ENCODE measurements around the gene ADARB2. TPM values are rescaled to one million over a fixed set of nuclear protein-coding genes. Genes with fewer than 3 reads are reported as not detected.

The ADARB2 gene
- total RNA-seq, 6 experiments from 2014 or later, result not detected

DNA sequence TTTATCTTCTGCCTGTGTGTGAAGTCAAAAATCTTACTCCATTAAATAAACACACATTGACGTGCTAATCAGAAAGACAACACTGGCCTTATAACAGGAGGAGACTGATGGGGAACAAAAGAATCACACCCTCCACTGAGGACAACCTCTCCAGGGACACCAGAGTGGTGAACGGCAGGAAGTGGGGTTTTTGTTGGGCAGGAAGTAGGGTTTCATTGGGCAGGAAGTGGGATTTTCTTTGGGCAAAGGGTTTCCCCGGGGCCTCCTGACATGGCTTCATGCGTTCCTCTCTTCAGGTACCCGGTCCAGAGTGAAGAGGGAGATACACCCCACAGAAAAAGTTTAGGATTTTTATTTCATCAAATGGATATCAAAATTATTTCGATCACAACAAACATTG lies 30.6 kb downstream of the ADARB2 start:
- Mint-ChIP-seq H3K27ac (no peak overlapping the region), H3K36me3 (ENCODE audit: low read depth) (no peaks in the 10 kb centered on the region), H3K4me1 (ENCODE audit: low read depth) (no peaks in the 10 kb centered on the region), H3K9me3 (peaks cover 64% of the 10 kb centered on the region), H3K4me3 (no peak overlapping the region), H3K27me3 (ENCODE audit: insufficient read depth) (no peaks in the 10 kb centered on the region; the same call in 1 of the 2 replicates)
- TF ChIP-seq, protein P1, sequence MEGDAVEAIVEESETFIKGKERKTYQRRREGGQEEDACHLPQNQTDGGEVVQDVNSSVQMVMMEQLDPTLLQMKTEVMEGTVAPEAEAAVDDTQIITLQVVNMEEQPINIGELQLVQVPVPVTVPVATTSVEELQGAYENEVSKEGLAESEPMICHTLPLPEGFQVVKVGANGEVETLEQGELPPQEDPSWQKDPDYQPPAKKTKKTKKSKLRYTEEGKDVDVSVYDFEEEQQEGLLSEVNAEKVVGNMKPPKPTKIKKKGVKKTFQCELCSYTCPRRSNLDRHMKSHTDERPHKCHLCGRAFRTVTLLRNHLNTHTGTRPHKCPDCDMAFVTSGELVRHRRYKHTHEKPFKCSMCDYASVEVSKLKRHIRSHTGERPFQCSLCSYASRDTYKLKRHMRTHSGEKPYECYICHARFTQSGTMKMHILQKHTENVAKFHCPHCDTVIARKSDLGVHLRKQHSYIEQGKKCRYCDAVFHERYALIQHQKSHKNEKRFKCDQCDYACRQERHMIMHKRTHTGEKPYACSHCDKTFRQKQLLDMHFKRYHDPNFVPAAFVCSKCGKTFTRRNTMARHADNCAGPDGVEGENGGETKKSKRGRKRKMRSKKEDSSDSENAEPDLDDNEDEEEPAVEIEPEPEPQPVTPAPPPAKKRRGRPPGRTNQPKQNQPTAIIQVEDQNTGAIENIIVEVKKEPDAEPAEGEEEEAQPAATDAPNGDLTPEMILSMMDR (IDR thresholded peaks at IDR 0.05), result no peak
- no peak for DNase-seq

DNA sequence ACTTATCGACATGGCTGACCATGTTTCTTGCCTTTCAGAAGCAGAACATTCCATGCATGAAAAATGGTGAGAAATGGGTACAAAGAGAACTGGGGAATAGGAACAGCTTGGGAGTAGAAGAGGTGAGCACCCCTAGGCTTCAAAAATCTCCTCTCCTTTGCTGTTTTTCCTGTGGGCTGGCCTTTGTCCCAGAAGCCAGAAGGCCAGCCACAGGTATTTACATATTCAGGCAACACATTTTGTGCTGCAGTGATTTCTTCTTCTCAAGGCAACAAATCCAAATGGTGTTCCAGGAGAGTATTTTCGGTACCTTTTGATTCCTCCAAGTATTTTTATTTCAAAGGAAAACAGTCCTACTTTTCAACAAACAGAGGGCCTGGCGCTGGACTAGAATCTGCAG lies 31.1 kb downstream of the ADARB2 start:
- Mint-ChIP-seq H3K9me3 (peaks cover 61% of the 10 kb centered on the region), H3K4me1 (ENCODE audit: low read depth) (no peaks in the 10 kb centered on the region), H3K4me3 (no peak overlapping the region), H3K27me3 (ENCODE audit: insufficient read depth) (no peaks in the 10 kb centered on the region; the same call in 1 of the 2 replicates), H3K36me3 (ENCODE audit: low read depth) (no peaks in the 10 kb centered on the region), H3K27ac (no peak overlapping the region)
- DNase-seq, result no peak
- TF ChIP-seq, protein P1 (IDR thresholded peaks at IDR 0.05), result no peak

- no peaks in the 10 kb centered on the region for H3K4me1 Mint-ChIP-seq (ENCODE audit: low read depth)
- no peaks in the 10 kb centered on the region for H3K27me3 Mint-ChIP-seq (ENCODE audit: insufficient read depth)
- TF ChIP-seq, protein P1 (IDR thresholded peaks at IDR 0.05), result no peak
- no peak overlapping the region for H3K4me3 Mint-ChIP-seq
- no peak overlapping the region for H3K27ac Mint-ChIP-seq
- peaks cover 57% of the 10 kb centered on the region for H3K9me3 Mint-ChIP-seq
- DNase-seq, result no peak
- peaks cover 4% of the 10 kb centered on the region; the same call in 1 of the 2 replicates for H3K36me3 Mint-ChIP-seq (ENCODE audit: low read depth)
Measured at GRCh38 chr10:1698185-1698584, 39.1 kb downstream of the ADARB2 start.

- Mint-ChIP-seq H3K4me3 (no peak overlapping the region), H3K27me3 (ENCODE audit: insufficient read depth) (no peaks in the 10 kb centered on the region), H3K4me1 (ENCODE audit: low read depth) (no peaks in the 10 kb centered on the region), H3K9me3 (peaks cover 56% of the 10 kb centered on the region), H3K27ac (no peak overlapping the region), H3K36me3 (ENCODE audit: low read depth) (peaks cover 4% of the 10 kb centered on the region; the same call in 1 of the 2 replicates)
- DNase-seq, result no peak
- TF ChIP-seq, protein P1 (IDR thresholded peaks at IDR 0.05), result no peak
Measured at GRCh38 chr10:1696106-1696505, 41.2 kb downstream of the ADARB2 start.

- Mint-ChIP-seq H3K27ac (no peak overlapping the region), H3K9me3 (peaks cover 62% of the 10 kb centered on the region)
- TF ChIP-seq, protein P1 (IDR thresholded peaks at IDR 0.05), result no peak
Measured at GRCh38 chr10:1690086-1690485, 47.2 kb downstream of the ADARB2 start.

GRCh38 chr10:1688531-1688930 lies 48.8 kb downstream of the ADARB2 start:
- DNase-seq, result no peak
- no peaks in the 10 kb centered on the region for H3K27me3 Mint-ChIP-seq (ENCODE audit: insufficient read depth)

More at GRCh38 chr10:1690086-1690485, 47.2 kb downstream of the ADARB2 start:
- no peak overlapping the region for H3K4me3 Mint-ChIP-seq
- no peaks in the 10 kb centered on the region for H3K4me1 Mint-ChIP-seq (ENCODE audit: low read depth)
- H3K36me3 Mint-ChIP-seq (ENCODE audit: low read depth), result no peaks in the 10 kb centered on the region
- H3K27me3 Mint-ChIP-seq (ENCODE audit: insufficient read depth), result no peaks in the 10 kb centered on the region
- no peak for DNase-seq

More at GRCh38 chr10:1688531-1688930, 48.8 kb downstream of the ADARB2 start:
- H3K27ac Mint-ChIP-seq, result no peak overlapping the region
- no peaks in the 10 kb centered on the region for H3K4me1 Mint-ChIP-seq (ENCODE audit: low read depth)
- TF ChIP-seq, protein P1 (IDR thresholded peaks at IDR 0.05), result no peak
- no peak overlapping the region for H3K4me3 Mint-ChIP-seq
- peaks cover 69% of the 10 kb centered on the region for H3K9me3 Mint-ChIP-seq
- H3K36me3 Mint-ChIP-seq (ENCODE audit: low read depth), result 0 out of 2 replicates have a peak, but pooled peaks cover 2% of the 10 kb centered on the region

Measured in HFFc6 (cell line).